ENCODE measurements around the gene NR3C1. TPM values are rescaled to one million over a fixed set of nuclear protein-coding genes. Genes with fewer than 3 reads are reported as not detected.

Gene NR3C1
- total RNA-seq, 1 donor from 2014 or later = 46.7 TPM

DNA sequence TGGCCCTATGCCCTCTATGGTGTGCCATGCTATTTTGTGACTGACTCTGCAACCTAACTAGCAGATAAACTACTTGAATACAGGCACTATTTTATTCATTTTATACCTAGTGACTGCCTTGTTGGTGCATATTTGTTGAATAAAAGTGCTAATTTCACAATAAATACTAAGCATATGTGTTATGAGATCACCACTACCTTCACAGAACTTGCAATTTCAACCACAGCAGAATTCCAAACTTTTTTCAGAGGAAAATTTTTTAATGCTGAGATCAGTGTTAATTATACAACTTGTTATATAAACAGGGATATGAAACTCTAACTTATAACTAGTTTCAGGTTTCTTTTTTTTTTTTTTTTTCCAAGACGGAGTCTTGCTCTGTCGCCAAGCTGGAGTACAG lies 94.8 kb downstream of the NR3C1 start:
- Histone ChIP-seq H3K27me3 (no peaks in the 10 kb centered on the region), H3K4me1 (no peaks in the 10 kb centered on the region), H3K27ac (no peak overlapping the region), H3K4me3 (no peak overlapping the region), H3K36me3 (peaks cover 0 to 19% of the 10 kb centered on the region in 2 donors), H3K9me3 (no peaks in the 10 kb centered on the region)
- intact Hi-C loops (cut with DNase I) = no loop called here
- DNase-seq (ENCODE audit: extremely low spot score in 2 of 2) = no peak
- TF ChIP-seq CTCF (IDR thresholded peaks at IDR 0.05) (no peak), POLR2AphosphoS5 (IDR thresholded peaks at IDR 0.05; ENCODE audit: insufficient read depth in 1 of 2, low read depth in 1 of 2) (no peak), POLR2A (IDR thresholded peaks at IDR 0.05) (no peak)

DNA sequence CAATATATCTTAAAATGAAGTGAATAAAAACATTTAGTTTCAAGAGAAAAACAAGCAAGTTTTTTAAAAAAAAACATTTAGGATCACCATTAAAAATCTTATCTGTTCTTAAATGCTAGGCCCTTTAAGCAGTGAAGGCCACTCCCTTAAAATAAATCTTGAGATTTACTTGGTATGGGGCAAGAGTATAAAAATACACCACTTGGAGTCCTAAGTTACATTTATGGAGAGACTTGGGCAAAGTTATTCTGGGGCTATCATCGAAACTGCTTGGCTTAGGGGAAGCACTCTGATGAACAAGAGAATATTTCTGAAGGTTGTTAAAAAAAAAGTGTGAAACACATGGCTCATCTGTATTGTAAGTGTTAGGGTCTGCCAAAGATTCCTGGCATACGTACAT lies 97.4 kb downstream of the NR3C1 start:
- Histone ChIP-seq H3K27me3 (no peaks in the 10 kb centered on the region), H3K4me1 (peaks cover 5% of the 10 kb centered on the region), H3K9me3 (no peaks in the 10 kb centered on the region), H3K27ac (no peak overlapping the region), H3K36me3 (peaks cover 0 to 10% of the 10 kb centered on the region in 2 donors), H3K4me3 (no peak overlapping the region)
- no peak for DNase-seq (ENCODE audit: extremely low spot score in 2 of 2)
- intact Hi-C loops (cut with DNase I) = no loop called here
- no peak for TF ChIP-seq POLR2AphosphoS5 (IDR thresholded peaks at IDR 0.05; ENCODE audit: insufficient read depth in 1 of 2, low read depth in 1 of 2)

DNA sequence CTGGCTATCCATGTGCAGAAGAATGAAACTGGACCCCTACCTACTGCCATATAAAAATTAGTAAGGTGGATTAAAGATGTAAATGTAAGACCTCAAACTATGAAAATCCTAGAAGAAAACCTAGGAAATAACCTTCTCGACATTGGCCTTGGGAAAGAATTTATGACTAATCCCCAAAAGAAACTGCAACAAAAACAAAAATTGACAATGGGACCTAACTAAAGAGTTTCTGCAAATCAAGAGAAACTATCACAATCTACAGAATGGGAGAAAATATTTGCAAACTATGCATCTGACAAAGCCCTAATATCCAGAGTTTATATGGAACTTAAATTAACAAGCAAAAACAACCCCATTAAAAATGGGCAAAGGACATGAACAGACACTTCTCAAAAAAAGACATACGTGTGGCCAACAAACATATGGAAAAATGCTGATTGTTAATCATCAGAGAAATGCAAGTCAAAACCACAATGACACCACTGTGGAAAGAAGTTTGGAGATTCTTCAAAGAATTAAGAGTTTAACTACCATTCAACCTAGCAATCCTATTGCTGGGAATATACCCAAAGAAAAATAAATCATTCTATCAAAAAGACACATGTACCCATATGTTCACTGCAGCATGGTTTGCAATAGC lies 98.5 kb downstream of the NR3C1 start:
- Histone ChIP-seq H3K36me3 (peaks cover 0 to 9% of the 10 kb centered on the region in 2 donors), H3K27me3 (no peaks in the 10 kb centered on the region), H3K9me3 (no peaks in the 10 kb centered on the region), H3K4me1 (peaks cover 5% of the 10 kb centered on the region), H3K27ac (no peak overlapping the region), H3K4me3 (no peak overlapping the region)
- TF ChIP-seq CTCF (IDR thresholded peaks at IDR 0.05) (no peak), POLR2AphosphoS5 (IDR thresholded peaks at IDR 0.05; ENCODE audit: insufficient read depth in 1 of 2, low read depth in 1 of 2) (no peak), POLR2A (IDR thresholded peaks at IDR 0.05) (no peak)
- DNase-seq (ENCODE audit: extremely low spot score in 2 of 2) = no peak
- intact Hi-C loops (cut with DNase I) = no loop called here

- Histone ChIP-seq H3K9me3 (no peaks in the 10 kb centered on the region), H3K4me3 (no peak overlapping the region), H3K27me3 (no peaks in the 10 kb centered on the region), H3K4me1 (peaks cover 5% of the 10 kb centered on the region), H3K36me3 (peaks cover 0 to 25% of the 10 kb centered on the region in 2 donors), H3K27ac (no peak overlapping the region)
- intact Hi-C loops (cut with DNase I) = no loop called here
- no peak for DNase-seq (ENCODE audit: extremely low spot score in 2 of 2)
- no peak for TF ChIP-seq POLR2A (IDR thresholded peaks at IDR 0.05)
These were observed 101.0 kb downstream of the NR3C1 start for GRCh38 chr5:143302341-143303045.

DNA sequence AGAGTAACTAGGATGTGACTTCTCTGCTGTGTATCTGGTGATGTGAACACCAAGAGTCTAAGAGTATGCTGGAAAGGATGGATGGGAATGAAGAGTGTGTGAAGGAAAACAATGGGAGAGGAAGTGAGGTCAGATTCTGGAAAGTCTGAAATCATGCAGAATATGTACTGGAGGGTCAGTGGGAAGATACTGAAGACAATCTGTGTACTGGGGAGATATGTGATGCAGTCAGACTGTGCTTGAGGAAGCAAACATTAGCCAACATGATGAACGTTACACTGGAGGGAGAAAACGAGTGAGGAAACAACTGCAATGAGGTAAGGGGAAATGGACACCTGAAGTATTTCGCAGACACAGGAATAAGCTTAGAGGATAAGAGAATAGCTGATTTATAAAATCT lies 105.7 kb downstream of the NR3C1 start:
- H3K9me3 ChIP-seq = no peaks in the 10 kb centered on the region
- DNase-seq (ENCODE audit: extremely low spot score in 2 of 2) = no peak

More for the DNA sequence above, 105.7 kb downstream of the NR3C1 start:
- Histone ChIP-seq H3K27me3 (no peaks in the 10 kb centered on the region), H3K4me3 (no peak overlapping the region), H3K4me1 (peaks cover 5% of the 10 kb centered on the region), H3K36me3 (peaks cover 0 to 61% of the 10 kb centered on the region in 2 donors), H3K27ac (no peak overlapping the region)
- TF ChIP-seq CTCF (IDR thresholded peaks at IDR 0.05) (no peak), POLR2A (IDR thresholded peaks at IDR 0.05) (no peak), POLR2AphosphoS5 (IDR thresholded peaks at IDR 0.05; ENCODE audit: insufficient read depth in 1 of 2, low read depth in 1 of 2) (no peak)
- intact Hi-C loops (cut with DNase I) = no loop called here
